ENCODE measurements around the gene PIAS4.
A peak's percentile ranks its signal among the peaks of the same experiment; 100 is the strongest.
"Not testable (repeated sequence)": the region's sequence is repeated elsewhere in the genome, so short reads cannot be mapped to it uniquely, and the experiment has no call there.

Gene PIAS4

GRCh38 chr19:3998667-3999412 is 8.7 kb upstream of the PIAS4 start:
- DNase-seq, result not testable (repeated sequence)

GRCh38 chr19:4000798-4001197 is 6.7 kb upstream of the PIAS4 start:
- not testable (repeated sequence) for DNase-seq

GRCh38 chr19:4005436-4005835 is 2.1 kb upstream of the PIAS4 start:
- not testable (repeated sequence) for DNase-seq

- DNase-seq, result peak; percentile 43
Observed at GRCh38 chr19:4007836-4008539, 452 bp downstream of the PIAS4 start.

- DNase-seq, result no peak
Observed at GRCh38 chr19:4009990-4010807, 2.7 kb downstream of the PIAS4 start.

- no peak for DNase-seq
Observed at GRCh38 chr19:4010808-4011110, 3.2 kb downstream of the PIAS4 start.

- not testable (repeated sequence) for DNase-seq
Observed at GRCh38 chr19:4011430-4011829, 3.9 kb downstream of the PIAS4 start.

GRCh38 chr19:4012092-4012974 is 4.8 kb downstream of the PIAS4 start:
- no peak for DNase-seq

- DNase-seq, result no peak
Observed at GRCh38 chr19:4012975-4013634, 5.6 kb downstream of the PIAS4 start.

- no peak for DNase-seq
Observed at GRCh38 chr19:4013886-4014540, 6.5 kb downstream of the PIAS4 start.

GRCh38 chr19:4014541-4015491 is 7.3 kb downstream of the PIAS4 start:
- DNase-seq, result no peak

- DNase-seq, result no peak
Observed at GRCh38 chr19:4015705-4016402, 8.3 kb downstream of the PIAS4 start.

GRCh38 chr19:4016486-4016885 is 8.9 kb downstream of the PIAS4 start:
- DNase-seq, result no peak

GRCh38 chr19:4016903-4017638 is 9.5 kb downstream of the PIAS4 start:
- no peak for DNase-seq

GRCh38 chr19:4018140-4018613 is 10.6 kb downstream of the PIAS4 start:
- DNase-seq, result no peak

GRCh38 chr19:4018775-4019504 is 11.4 kb downstream of the PIAS4 start:
- DNase-seq, result no peak

- DNase-seq, result no peak
Observed at GRCh38 chr19:4019578-4019977, 12.0 kb downstream of the PIAS4 start.
